Measurements from ENCODE around the gene NTM.
"Not testable (repeated sequence)": the region's sequence is repeated elsewhere in the genome, so short reads cannot be mapped to it uniquely, and the experiment has no call there.

GRCh38 chr11:131341900-131342299, 28.5 kb upstream of the NTM start:
- not testable (repeated sequence) for TF ChIP-seq POLR2A (IDR thresholded peaks at IDR 0.05)
- TF ChIP-seq, protein P1, sequence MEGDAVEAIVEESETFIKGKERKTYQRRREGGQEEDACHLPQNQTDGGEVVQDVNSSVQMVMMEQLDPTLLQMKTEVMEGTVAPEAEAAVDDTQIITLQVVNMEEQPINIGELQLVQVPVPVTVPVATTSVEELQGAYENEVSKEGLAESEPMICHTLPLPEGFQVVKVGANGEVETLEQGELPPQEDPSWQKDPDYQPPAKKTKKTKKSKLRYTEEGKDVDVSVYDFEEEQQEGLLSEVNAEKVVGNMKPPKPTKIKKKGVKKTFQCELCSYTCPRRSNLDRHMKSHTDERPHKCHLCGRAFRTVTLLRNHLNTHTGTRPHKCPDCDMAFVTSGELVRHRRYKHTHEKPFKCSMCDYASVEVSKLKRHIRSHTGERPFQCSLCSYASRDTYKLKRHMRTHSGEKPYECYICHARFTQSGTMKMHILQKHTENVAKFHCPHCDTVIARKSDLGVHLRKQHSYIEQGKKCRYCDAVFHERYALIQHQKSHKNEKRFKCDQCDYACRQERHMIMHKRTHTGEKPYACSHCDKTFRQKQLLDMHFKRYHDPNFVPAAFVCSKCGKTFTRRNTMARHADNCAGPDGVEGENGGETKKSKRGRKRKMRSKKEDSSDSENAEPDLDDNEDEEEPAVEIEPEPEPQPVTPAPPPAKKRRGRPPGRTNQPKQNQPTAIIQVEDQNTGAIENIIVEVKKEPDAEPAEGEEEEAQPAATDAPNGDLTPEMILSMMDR (IDR thresholded peaks at IDR 0.05), result not testable (repeated sequence)

All from adrenal gland (tissue), 5 donors.